GM21515 (cell line): ENCODE results near the gene USP48.
"Not testable (repeated sequence)": the region's sequence is repeated elsewhere in the genome, so short reads cannot be mapped to it uniquely, and the experiment has no call there.

Experiments used
- ATAC-seq: cut with Tn5 transposase; IDR thresholded peaks from one replicate; pipeline ENCODE4 v1.9.1; 2021; ENCODE audit not compliant: unreplicated experiment

Gene USP48

GRCh38 chr1:21814981-21815582 lies 32.1 kb upstream of the USP48 start:
- ATAC-seq, result no peak

- ATAC-seq, result no peak
Observed at GRCh38 chr1:21814241-21814918, 31.4 kb upstream of the USP48 start.

- ATAC-seq, result no peak
Observed at GRCh38 chr1:21813542-21813941, 30.6 kb upstream of the USP48 start.

GRCh38 chr1:21811875-21812305 lies 28.9 kb upstream of the USP48 start, which contains the start of gene LDLRAD2:
LDLRAD2 (plus strand) TSS chr1:21812265; CDS start chr1:21812452, 187 bp downstream.
- no peak for ATAC-seq

- no peak for ATAC-seq
Observed at GRCh38 chr1:21804536-21804935, 21.6 kb upstream of the USP48 start.

GRCh38 chr1:21801100-21801499 lies 18.2 kb upstream of the USP48 start:
- ATAC-seq, result no peak

- ATAC-seq, result no peak
Observed at GRCh38 chr1:21799730-21800129, 16.8 kb upstream of the USP48 start.

GRCh38 chr1:21795075-21795474 lies 12.1 kb upstream of the USP48 start:
- no peak for ATAC-seq

GRCh38 chr1:21794656-21795055 lies 11.7 kb upstream of the USP48 start:
- ATAC-seq, result no peak

GRCh38 chr1:21793104-21793503 lies 10.2 kb upstream of the USP48 start:
- ATAC-seq, result no peak

- no peak for ATAC-seq
Observed at GRCh38 chr1:21786640-21787039, 3.7 kb upstream of the USP48 start.

- not testable (repeated sequence) for ATAC-seq
Observed at GRCh38 chr1:21785764-21786163, 2.8 kb upstream of the USP48 start.

- no peak for ATAC-seq
Observed at GRCh38 chr1:21783679-21784603, 992 bp upstream of the USP48 start.

- ATAC-seq, result peak; percentile 23
Observed at GRCh38 chr1:21782349-21782867, 541 bp downstream of the USP48 start.

GRCh38 chr1:21781815-21782348 lies 1.1 kb downstream of the USP48 start:
- ATAC-seq, result no peak

- ATAC-seq, result no peak
Observed at GRCh38 chr1:21779613-21780521, 3.1 kb downstream of the USP48 start.

GRCh38 chr1:21778405-21778727 lies 4.6 kb downstream of the USP48 start:
- ATAC-seq, result no peak

- not testable (repeated sequence) for ATAC-seq
Observed at GRCh38 chr1:21776925-21777324, 6.0 kb downstream of the USP48 start.

GRCh38 chr1:21775985-21776562 lies 6.9 kb downstream of the USP48 start:
- no peak for ATAC-seq

GRCh38 chr1:21775550-21775914 lies 7.4 kb downstream of the USP48 start:
- ATAC-seq, result no peak
